ENCODE measurements around the gene RIF1. TPM values are rescaled to one million over a fixed set of nuclear protein-coding genes. Genes with fewer than 3 reads are reported as not detected.

RIF1 gene
- 10 to 100 TPM; 34.2 to 41.0 (median 40.1) TPM for polyA plus RNA-seq (ENCODE audit: insufficient read length in 3 of 3)
- long read RNA-seq, donor 1, result 0 reads
- long read RNA-seq, donor 2, result 0 reads
- long read RNA-seq, donor 3, partial matches to known transcripts, result 0 of 1 reads
- long read RNA-seq, donor 3, other reads (novel, unspliced or antisense), result 0 of 1 reads
- long read RNA-seq, donor 4, result 0 reads
- long read RNA-seq, donor 5, result 0 reads
- long read RNA-seq, donor 6, result 0 reads
- long read RNA-seq, donor 7, partial matches to known transcripts, result 9 of 9 reads
- long read RNA-seq, donor 7, other reads (novel, unspliced or antisense), result 0 of 9 reads
- long read RNA-seq, donor 8, result 0 reads
- long read RNA-seq, donor 9, partial matches to known transcripts, result 5 of 5 reads
- long read RNA-seq, donor 9, other reads (novel, unspliced or antisense), result 0 of 5 reads
- long read RNA-seq, donor 10, result 0 reads
- long read RNA-seq, donor 11, result 0 reads
- long read RNA-seq, donor 12, full-length matches to known transcripts, result 1 of 1 reads
- long read RNA-seq, donor 12, partial matches to known transcripts, result 0 of 1 reads
- long read RNA-seq, donor 12, other reads (novel, unspliced or antisense), result 0 of 1 reads
- long read RNA-seq, donor 13, result 0 reads
- long read RNA-seq, donor 14, result 0 reads
- long read RNA-seq, donor 15, result 0 reads
- long read RNA-seq, donor 16, result 0 reads

DNA sequence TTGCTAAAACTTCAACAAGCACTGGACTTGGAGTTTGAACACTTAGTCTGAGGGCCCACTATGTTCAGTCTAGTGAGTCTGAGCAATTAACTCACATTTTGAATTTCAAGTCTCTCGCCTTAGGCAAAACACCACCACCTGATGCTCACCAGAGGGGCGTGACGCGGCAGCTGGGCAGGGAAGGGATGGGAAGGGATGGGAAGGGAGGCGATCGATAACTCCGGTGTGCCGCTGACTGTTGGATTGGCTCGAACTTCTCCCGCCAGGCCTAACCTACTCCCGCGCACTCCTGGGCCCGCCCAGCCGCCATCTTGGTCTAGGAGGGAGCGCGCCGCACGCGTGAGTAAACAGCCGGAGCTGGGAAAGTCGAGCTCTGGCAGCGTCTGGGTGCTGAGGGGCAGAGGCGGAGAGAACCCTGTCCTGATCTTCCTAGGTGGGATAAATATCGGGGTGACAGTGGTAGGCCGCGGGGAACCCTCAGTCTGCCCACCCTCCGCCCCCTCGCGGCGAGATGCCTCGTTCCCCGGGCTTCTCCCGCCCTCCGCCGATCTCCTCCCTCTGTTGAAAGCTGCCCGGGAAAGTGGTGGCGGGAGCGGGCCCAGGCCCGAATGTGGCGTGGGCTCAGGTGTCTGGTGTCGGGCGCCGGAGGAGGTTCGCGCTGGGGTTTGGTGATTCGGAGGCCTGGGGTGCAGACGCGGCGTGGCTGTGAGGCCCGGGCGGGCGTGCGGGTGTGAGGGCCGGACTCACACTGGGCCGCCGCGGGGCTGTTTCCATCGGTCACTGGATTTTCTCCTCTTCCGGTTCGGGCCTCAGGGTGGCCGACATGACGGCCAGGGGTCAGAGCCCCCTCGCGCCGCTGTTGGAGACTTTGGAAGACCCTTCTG lies at the start of gene RIF1:
RIF1 (plus strand) TSS at position 302 of the 884 bp plus-strand sequence; CDS start at position 824, 522 bp downstream.
- peak; percentile 92 for DNase-seq

DNA sequence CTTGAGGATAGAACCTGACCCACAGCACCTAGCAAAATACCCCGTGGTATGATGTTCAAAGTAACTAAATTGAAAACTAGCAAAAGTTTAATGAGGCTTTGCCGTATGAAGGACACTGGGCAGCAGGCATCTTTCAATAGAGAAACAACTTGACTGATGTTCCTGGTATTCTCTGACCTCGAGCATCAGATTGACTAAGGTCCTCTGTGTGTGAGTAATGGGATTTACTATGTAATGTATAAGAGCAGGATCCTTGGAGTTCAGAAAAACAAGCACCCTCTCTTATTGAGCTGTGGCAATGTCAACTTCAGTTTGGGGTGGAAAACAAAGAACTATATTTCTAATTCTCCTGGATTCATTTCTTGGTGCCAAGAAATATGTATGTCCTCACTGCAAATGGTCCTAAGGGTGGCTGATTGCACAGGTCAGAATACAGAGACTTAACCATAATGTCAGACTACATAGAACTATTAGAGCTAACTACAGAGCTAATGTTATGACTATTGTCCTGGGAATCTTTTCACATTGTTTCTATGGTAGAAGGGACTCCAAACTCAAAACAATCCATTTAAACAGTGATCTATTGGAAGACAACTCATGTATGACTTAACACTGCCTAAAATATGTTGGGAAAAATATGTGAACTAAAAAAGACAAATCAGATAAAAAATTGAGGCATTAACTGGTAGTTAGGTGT lies 47.9 kb upstream of the RIF1 start:
- DNase-seq, result no peak

DNA sequence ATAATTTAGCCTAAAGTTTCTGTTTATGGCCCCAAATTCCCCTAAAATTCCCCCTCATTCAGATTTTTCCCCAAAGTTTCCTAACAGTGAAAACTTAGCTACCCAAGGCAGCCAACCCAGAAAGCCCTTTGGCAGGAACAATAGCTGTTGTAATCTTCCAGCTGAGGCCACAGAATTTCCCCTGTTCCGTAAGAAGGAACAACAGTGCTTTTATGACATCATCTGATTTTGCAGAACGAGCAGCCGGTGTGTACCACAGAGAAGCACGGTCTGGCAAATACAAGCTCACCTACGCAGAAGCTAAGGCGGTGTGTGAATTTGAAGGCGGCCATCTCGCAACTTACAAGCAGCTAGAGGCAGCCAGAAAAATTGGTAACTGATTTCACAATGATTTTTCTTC lies 46.0 kb upstream of the RIF1 start:
- DNase-seq, result no peak

- no peak for DNase-seq
Observed at GRCh38 chr2:151367571-151367970, 42.1 kb upstream of the RIF1 start.

GRCh38 chr2:151374436-151374835 lies 35.3 kb upstream of the RIF1 start:
- peak; percentile 29 for DNase-seq

DNA sequence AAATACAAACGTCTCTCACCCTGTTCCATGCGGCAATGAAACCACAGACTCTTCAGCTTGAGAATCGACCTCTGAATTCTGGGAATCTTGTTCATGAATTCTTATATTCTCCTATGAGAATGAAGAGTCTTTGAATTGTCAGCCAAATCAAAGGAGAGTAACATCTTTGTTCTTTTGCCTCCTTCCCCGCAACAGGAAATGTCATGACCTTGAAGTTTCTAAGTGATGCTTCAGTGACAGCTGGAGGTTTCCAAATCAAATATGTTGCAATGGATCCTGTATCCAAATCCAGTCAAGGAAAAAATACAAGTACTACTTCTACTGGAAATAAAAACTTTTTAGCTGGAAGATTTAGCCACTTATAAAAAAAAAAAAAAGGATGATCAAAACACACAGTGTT lies 30.5 kb upstream of the RIF1 start:
- DNase-seq, result no peak

DNA sequence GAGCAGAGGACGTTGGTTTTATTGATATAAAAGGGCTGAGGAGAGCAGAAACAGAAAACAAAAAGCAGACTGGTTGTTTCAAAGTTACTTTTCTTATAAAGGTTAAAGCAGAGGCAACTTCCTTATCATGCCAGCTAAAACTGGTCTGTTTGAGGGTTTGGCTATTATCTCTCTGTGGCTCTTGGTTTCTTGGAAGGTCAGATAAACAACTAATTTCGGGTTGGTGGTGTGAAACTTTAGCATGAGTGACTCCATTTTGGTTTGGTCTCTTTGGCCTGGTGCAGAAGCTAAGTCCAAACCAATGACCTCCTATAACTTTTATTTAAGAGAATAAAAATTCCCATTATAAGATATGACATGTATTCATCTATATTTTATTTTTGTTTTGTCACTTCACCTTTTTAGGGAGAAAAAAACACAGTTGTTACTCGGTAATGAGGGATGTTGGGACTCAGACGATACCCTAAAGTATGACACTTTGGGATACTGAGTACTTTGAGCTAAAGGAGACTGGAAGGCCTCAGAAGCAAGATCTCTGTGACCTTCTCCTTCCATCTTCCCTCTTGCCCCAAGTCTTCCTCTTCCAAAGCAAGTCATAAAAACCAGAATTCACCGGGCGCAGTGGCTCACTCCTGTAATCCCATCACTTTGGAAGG lies 29.0 kb upstream of the RIF1 start:
- no peak for DNase-seq

DNA sequence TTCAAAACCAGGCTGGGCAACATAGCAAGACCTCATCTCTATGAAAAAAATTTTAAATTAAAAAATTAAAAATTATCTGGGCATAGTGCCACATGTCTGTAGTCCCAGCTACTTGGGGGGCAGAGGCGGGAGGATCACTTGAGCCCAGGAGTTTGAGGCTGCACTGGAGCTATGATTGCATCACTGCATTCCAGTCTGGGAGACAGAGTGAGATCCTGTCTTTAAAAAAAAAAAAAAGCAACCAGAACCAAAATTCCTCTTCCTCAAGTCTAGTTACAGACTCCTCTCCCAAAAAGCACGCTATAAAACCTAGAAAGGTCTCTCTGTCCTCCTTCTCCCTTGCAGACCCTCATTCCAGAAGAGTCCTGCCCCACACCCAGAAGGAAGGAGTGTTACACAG lies 28.4 kb upstream of the RIF1 start:
- no peak for DNase-seq

GRCh38 chr2:151388011-151388410 lies 21.7 kb upstream of the RIF1 start:
- DNase-seq, result no peak

GRCh38 chr2:151391436-151391835 lies 18.3 kb upstream of the RIF1 start:
- DNase-seq, result no peak

DNA sequence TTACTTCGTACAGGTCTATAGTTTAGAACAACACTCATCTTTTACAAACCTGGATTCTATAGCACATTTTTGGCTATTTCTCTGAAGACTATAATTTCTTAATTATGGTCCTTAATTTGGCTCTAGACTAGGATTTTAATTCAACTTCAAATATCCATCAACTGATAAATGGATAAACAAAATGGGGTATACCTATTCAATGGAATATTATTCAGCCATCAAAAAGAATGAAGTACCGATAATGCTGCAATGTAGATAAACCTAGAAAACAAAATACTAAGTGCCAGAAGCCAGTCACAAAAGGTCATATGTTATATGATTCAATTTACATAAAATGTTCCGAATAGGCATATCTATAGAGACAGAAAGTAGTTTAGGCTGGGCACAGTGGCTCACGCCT lies 15.2 kb upstream of the RIF1 start:
- DNase-seq, result no peak

DNA sequence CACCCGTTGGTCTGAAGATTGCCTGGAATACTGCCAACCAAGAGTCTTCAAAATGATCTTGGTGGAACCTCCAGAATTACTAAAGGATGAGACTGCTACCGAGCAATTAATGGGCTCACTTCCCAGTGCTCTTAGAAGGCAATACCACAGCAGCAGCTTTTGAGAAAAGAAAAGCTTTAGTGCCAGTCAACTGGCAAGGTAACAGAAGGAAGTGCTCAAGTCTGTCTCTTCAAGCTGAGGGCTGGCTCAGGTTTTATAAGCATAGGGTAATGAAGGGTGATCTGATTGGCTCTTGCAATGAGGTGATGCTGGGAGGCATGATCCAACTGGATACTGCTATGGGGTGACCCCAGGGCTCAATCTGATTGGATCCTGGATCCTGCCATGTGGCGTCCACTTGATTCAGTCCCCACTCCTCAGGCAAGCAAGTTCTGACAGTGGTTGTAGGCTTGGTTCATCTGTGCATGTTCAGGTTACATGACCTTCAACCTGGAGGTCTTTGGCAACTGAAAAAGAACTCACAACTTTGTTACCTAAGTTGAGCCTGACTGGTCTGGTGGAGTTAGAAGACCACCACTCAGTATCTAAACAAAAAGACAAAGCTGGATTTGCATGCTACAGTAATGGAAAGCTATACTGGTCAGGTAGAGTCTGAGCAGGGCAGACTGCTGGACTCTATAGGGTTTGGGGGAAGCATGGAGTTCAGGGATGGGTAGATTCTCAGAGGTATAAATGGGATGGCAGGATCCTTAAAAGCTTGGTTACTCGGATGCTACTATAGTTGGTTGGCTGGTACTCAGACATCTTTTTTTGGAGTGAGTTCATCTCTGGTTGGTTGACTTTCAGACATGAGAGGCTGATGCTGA lies 14.0 kb upstream of the RIF1 start:
- DNase-seq, result no peak

GRCh38 chr2:151399981-151400380 lies 9.7 kb upstream of the RIF1 start:
- no peak for DNase-seq

- no peak for DNase-seq
Observed at GRCh38 chr2:151401149-151401548, 8.6 kb upstream of the RIF1 start.

DNA sequence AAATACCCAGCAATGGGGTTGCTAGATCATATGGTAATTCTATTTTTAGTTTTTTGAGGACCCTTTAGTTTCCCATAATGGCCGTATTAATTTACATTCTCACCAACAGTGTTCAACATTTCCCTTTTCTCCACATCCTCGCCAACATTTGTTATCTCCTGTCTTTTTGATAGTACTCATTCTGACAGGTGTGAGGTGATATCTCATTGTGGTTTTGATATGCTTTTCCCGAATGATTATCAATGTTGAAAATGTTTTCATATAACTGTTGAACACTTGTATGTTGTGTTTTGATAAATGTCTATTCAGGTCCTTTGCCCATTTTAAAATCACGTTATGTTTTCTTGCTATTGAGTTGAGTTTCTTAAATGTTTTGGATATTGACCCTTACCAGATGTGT lies 5.8 kb upstream of the RIF1 start:
- DNase-seq, result no peak

DNA sequence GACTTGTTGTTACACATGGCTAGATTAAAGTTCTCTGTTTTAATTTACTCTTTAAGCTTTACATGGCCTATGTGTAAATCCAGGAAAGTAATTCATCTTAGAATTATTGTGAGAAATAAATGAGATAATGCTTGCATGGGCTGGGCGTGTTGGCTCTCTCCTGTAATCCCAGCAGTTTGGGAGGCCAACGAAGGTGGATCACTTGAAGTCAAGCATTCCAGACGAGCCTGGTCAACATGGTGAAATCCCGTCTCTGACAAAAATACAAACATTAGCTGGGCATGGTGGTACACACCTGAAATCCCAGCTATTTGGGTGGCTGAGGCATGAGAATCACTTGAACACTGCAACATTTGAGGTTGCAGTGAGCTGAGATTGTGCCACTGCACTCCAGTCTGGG lies 4.3 kb upstream of the RIF1 start:
- DNase-seq, result no peak

- no peak for DNase-seq
Observed at GRCh38 chr2:151407281-151407680, 2.4 kb upstream of the RIF1 start.

DNA sequence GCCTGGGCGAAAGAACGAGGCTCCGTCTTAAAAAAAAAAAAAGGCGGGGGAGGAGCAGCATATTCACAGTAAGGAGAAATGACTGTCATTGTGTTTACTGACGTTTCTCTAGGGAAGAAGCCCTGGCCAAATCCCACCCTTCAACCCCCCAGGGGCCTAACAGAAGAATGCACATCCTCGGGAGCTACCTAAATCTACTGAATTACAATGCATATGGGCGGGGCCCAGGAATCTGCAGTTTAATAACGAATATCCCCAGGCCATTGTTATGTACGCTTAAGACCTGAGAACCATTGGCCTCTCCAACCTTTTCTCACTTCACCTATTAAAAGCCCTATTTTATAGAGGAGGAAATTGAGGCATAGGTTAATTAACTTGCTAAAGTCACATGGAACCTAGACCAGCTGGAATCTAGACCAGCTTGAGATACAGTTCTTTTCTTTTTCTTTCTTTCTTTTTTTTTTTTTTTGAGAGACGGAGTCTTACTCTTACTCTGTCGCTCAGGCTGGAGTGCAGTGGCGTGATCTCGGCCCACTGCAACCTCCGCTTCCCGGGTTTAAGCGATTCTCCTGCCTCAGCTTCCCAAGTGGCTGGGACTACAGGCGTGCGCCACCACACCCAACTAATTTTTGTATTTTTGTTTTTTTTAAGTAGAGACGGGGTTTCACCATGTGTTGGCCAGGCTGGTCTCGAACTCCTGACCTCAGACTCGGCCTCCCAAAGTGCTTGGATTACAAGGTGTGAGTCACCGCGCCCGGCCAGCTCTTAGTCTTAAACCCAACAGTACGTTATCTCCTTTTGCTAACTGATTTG lies 708 bp upstream of the RIF1 start:
- no peak for DNase-seq

- peak; percentile 20 for DNase-seq
Observed at GRCh38 chr2:151410485-151410834, 758 bp downstream of the RIF1 start.

DNA sequence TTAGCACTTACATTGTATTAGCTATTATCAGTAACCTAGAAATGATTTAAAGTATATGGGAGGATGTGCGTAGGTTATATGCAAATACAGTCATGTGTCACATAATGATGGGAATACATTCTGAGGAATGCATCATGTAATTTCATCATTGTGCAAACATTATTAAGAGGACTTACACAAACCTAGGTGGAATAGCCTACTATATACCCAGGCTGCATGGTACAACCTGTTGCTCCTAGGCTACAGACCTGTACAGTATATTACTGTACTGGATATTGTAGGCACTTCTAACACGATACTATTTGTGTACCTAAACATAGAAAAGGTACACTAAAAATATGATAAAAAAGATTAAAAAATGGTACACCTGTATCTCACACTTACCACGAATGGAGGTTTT lies 7.9 kb downstream of the RIF1 start:
- no peak for DNase-seq
